GM19351 (cell line): ENCODE data around the gene GNAS.
"Not testable (repeated sequence)": the region's sequence is repeated elsewhere in the genome, so short reads cannot be mapped to it uniquely, and the experiment has no call there.

ENCODE experiments used
- ATAC-seq: cut with Tn5 transposase; IDR thresholded peaks from one replicate; pipeline ENCODE4 v1.9.1; 2021; ENCODE audit warnings: mild to moderate bottlenecking, moderate library complexity; ENCODE audit not compliant: unreplicated experiment

GNAS gene

DNA sequence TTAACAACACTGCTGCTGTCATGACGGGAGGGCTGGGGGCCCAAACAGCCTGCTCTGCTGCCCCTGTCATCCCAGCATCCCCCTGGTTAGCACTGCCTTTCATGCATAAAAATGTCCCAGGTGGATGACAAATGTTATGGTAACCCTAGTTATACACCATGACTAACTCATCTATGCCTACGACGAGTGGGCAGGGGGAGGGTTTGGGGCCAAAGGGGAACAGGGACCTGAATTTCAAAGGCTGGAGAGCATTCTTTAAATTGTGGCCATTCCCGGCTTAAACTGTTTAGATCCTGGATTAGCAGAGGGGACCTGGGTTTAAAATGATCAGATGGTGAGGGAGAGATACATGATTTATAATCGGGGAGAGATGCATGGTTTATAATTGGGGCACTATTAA lies 26.2 kb upstream of the GNAS start:
- ATAC-seq = no peak

DNA sequence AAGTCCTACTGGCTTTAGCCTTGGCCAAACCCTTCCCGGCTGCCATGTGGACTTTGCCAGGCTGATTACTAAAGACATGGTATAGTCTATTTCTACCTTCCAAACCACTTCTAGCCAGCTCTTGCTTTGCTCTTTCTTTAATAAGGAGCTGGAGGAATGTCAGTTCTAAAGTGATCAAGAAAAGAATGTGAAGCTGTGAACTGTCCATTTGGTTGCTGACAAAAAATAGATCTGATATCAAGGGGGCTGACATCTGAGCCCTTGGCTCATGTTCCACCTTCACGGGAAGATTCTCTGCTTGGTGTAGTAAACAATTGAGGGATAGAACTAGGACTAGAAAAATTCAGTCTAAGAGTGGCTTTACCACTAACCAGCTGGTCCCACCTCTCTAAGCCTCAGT lies 24.4 kb upstream of the GNAS start:
- ATAC-seq = no peak

DNA sequence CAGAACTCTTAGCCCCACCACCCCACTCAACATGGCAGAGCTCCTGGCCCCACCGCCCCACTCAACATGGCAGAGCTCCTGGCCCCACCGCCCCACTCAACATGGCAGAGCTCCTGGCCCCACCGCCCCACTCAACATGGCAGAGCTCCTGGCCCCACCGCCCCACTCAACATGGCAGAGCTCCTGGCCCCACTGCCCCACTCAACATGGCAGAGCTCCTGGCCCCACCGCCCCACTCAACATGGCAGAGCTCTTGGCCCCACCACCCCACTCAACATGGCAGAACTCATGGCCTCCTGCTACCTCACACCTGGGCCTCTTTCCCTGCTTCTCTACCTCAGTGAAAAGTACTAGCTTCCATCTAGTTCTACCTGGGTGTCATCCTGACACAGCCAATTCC lies 23.7 kb upstream of the GNAS start:
- ATAC-seq = not testable (repeated sequence)

DNA sequence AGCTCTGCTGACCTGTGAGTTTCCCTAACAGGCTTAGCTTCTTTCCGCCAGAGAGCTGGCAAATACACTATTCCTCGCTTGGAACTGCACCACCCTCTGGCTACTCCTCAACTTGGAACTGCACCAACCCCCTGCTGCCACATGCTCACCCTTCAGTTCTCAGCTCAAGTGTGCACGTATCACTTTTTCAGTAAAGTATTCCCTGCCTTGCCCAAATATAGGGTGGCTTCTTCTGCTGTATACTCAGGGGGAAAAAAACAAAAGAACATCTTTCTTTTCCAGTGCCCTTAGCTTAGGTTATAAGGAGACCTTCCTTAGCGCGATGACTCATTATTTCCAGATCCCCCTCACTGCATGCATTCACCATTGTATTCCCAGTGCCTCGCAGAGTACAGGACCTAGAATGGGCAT lies 23.0 kb upstream of the GNAS start:
- ATAC-seq = no peak

- ATAC-seq = no peak
Measured at GRCh38 chr20:58832457-58832856, 20.1 kb upstream of the GNAS start.

DNA sequence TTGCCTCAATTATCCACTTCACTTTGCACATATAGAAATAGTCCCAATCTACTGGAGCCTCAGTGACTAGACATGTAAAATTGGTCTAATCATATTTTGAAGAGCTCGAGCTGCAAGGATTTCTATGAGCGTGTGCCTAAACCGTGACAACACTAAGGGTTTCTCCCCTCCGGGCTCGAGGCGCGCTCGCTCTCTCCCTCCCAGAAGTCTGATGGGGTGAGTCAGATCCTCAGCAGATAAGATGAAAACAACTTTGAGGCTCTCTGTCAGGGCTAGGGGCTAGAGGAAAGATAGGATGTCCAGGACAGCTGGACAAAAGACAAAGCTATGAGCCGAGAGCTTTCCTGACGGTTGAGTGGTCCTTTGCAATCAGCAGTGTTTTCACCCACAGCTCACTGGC lies 18.6 kb upstream of the GNAS start:
- ATAC-seq = no peak

DNA sequence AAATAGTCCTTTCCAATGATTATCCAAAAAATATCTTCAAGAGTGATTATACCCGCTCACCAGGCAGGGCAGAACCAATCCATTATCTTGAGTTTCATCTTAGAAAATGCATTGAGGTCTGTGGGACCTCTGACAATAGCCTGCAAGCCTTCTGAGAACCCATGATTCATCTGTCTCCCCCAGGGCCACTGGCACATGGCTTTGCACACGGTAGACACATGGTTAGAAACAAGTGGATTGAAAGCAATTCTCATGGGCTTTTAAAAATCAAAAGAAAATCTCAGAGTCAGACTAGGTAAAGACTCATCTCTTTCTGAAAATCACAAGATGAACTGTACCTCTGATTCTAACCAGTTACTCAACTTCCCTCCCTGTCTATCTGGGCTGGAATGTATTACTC lies 17.3 kb upstream of the GNAS start:
- ATAC-seq = no peak

DNA sequence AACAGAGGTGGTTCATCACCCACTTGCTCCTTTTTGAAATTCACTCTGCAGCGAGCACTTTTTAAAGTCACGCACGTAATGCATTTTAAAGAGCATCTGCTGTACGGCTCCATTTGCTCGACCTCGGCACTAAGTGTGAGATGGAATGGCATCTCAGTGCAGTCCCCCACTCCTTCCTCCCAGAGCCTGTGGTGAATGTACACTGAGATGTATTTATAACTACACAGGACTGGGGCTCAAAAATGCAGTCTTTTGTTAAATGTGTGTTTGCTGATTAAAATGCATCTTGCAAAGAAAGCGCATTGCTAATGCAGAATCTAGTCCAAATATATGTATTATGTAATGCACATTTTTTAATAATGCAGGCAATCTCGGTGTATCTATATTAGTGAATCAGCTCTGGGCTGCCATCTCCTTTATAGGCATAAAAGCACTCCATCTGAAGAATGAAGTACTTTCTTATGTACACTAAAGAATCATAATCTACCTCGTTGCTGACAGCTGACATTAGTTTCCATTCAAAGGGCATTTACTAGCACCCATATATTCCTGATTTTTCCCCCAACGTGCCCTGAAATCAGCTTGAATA lies 15.8 kb upstream of the GNAS start:
- ATAC-seq = no peak

- ATAC-seq = no peak
Measured at GRCh38 chr20:58837717-58838116, 14.8 kb upstream of the GNAS start.

GRCh38 chr20:58838174-58838573 lies 14.3 kb upstream of the GNAS start:
- ATAC-seq = no peak

- no peak for ATAC-seq
Measured at GRCh38 chr20:58839474-58839874, 13.0 kb upstream of the GNAS start.

DNA sequence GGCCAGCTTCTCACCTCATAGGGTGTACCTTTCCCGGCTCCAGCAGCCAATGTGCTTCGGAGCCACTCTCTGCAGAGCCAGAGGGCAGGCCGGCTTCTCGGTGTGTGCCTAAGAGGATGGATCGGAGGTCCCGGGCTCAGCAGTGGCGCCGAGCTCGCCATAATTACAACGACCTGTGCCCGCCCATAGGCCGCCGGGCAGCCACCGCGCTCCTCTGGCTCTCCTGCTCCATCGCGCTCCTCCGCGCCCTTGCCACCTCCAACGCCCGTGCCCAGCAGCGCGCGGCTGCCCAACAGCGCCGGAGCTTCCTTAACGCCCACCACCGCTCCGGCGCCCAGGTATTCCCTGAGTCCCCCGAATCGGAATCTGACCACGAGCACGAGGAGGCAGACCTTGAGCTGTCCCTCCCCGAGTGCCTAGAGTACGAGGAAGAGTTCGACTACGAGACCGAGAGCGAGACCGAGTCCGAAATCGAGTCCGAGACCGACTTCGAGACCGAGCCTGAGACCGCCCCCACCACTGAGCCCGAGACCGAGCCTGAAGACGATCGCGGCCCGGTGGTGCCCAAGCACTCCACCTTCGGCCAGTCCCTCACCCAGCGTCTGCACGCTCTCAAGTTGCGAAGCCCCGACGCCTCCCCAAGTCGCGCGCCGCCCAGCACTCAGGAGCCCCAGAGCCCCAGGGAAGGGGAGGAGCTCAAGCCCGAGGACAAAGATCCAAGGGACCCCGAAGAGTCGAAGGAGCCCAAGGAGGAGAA lies 12.3 kb upstream of the GNAS start:
- no peak for ATAC-seq

GRCh38 chr20:58840816-58841538 lies 11.5 kb upstream of the GNAS start:
- no peak for ATAC-seq

DNA sequence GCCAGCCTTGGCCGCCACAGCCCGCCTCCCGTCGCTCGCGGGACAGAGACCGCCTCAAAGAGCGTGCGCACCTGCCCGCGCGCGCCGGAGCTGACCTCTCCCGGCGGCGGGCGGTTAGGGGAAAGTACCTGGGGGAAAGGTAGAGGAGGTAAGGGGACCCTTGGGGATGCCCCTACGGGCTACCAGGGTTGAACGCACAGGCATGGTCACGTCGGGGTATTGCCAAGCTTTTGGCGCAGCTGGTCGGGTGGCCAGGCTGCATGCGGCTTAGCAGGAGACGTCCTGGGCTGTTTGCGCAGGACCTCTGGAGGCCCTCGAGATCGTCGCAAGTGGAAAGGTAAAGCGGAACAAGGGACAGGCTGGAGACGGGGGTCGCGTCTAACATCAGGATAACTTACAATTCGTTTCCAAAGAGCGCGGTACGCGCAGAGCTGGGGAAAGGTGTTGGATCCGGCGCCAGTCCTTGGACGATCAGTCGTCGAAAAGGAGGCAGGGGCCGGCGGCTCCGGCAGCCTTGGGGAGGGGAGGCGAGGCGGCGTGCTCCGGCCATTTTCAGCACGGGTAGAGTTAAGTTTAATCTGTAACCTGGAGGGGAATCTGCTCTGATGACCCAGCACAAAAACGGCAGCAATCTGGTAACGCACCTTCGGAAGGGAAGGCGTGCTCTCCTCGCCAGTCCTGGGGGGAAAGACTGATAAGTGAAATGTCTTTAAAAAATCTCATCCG lies 10.8 kb upstream of the GNAS start:
- no peak for ATAC-seq

DNA sequence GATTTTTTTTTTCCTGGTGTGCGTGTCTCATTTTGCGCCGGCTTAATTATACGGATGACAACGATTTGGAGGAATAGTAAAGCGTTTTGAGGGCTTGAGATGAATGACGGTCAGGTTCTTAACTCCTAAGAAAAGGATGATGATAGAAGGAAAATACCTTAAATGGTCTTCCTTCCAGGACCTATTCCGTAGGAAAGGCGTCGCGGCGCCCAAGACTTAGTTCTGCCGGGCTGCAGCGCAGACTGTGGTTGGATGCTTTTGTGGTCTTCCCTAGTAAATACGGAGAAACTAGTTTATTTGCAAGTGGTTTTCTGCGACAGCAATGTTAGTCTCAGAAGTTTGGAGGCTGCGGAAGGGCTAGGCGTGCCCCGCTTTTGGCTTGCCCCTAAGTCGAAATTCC lies 10.2 kb upstream of the GNAS start:
- ATAC-seq = no peak

DNA sequence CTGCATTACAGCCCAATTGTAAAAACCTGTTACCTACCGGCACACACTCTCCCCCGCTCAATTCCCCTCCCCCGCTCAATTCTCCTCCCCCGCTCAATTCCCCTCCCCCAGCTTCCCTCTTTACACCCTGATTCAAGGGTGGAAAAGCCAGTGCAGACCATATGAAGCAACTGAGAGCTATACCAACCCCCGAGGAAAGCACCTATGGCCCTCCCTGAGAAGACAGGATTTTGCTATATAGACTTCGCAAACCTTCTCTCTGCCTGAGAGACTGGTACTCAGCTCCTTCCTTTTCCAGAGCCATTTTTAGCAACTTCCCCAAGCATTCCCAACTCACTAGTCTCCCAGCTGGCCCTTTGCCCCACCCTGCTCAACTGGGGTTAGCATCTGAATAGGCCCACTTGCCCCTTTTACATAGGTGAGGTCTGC lies 9.4 kb upstream of the GNAS start:
- ATAC-seq = no peak

- ATAC-seq = no peak
Measured at GRCh38 chr20:58845706-58846105, 6.8 kb upstream of the GNAS start.

GRCh38 chr20:58847463-58847862 lies 5.1 kb upstream of the GNAS start:
- ATAC-seq = no peak

DNA sequence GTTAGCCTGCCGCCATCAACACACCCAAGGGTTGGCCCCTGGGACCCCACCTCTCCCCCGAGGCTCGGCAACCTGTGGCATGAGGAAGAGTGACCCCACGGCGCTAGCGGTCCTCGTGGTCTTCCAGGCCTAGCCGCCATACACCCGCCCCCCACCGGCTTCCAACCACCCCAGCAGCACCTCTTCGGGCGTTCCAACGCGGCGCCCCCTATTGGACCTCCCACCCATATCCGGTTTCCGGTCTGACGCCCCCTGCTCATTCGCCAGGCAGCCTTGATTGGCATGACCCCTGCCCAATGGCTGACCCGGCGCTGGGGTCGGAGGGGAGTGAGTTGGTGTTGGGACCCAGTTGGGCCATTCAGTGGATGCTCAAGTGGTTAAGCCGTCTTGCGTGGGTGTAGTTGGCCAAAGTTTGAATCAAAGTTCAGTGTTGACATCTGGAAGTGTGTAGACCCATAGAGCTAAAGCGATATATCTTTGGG lies 1.8 kb upstream of the GNAS start, which contains the start of gene GNAS-AS1:
Gene GNAS-AS1, minus strand, starts transcription at position 210 of the 482 bp plus-strand sequence.
- ATAC-seq = peak; percentile 81

DNA sequence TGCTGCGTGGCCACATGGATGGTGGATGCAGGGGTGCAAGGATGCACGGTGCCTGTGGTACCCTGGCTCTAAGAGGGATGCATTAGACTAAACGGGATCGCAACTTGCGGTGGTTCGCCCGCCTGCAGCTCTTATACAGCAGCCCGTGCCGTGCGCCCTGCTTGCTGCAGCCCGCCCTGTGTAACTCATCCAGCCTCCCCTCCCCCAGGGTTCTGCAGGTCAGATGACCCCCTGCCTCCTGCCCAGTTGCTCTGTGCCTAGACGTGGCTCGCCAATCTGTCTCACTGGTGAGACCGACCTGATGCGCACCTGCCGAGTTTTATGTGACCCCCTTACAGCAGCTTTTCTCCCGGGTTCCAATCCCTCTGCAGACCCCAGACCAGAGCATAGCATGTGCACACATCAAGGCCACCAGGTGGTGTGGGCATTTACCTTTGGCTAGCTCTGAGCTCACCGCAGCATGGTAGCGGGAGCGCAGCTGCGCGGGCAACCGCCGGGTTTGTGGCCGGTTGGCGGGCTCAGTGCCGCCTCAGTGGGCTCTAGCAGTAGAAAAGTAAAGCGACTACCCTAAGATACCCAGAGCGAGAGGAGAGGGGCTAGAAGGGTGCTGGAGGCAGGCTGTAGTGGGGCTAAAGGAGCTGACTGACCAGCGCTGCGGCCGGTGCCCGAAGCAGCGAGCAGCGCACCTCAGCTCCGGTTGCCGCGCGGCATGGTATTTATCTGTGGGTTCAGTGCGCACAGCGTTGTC lies 1.1 kb upstream of the GNAS start:
- ATAC-seq = peak; percentile 12
